Upper lobe of left lung (tissue), 6 donors: ENCODE measurements around the gene BTLA. TPM values are rescaled to one million over a fixed set of nuclear protein-coding genes. Genes with fewer than 3 reads are reported as not detected.
"Not testable (repeated sequence)": the region's sequence is repeated elsewhere in the genome, so short reads cannot be mapped to it uniquely, and the experiment has no call there.

Experiments
- ATAC-seq, 2 donors: fragments of 200-7000 bp; cut with Tn5 transposase; one replicate each; pipeline ENCODE4 v1.9.1; 2022; ENCODE audit warnings: mild to moderate bottlenecking in 2 of 2, moderate library complexity in 2 of 2; ENCODE audit not compliant: low FRiP score in 2 of 2
- DNase-seq, 2 donors: peaks; one replicate each; pipeline ENCODE4 v3.0.0-alpha.2; 2019 to 2020
- H3K27ac ChIP-seq, 4 donors: fragments of 200-600 bp; sonication (generic); one replicate each; pipeline ENCODE4 v1.5.1; 2016 to 2019
- H3K27me3 ChIP-seq, 4 donors: fragments of 200-600 bp; sonication (generic); one replicate each; pipeline ENCODE4 v1.5.1; 2017 to 2019
- H3K36me3 ChIP-seq, 4 donors: fragments of 200-600 bp; sonication (generic); one replicate each; pipeline ENCODE4 v1.5.1; 2016 to 2019
- H3K4me1 ChIP-seq, 4 donors: fragments of 200-600 bp; sonication (generic); one replicate each; pipeline ENCODE4 v1.5.1; 2018 to 2019
- H3K4me3 ChIP-seq, 4 donors: fragments of 200-600 bp; sonication (generic); one replicate each; pipeline ENCODE4 v1.5.1; 2017 to 2019; ENCODE audit warnings: mild to moderate bottlenecking in 2 of 4, moderate library complexity in 1 of 4
- H3K9me3 ChIP-seq, 4 donors: fragments of 200-600 bp; sonication (generic); one replicate each; pipeline ENCODE4 v1.5.1; 2018 to 2019
- CTCF ChIP-seq, 6 experiments: fragments of 450-650 bp in 4 of 6; fragments of 200-600 bp in 2 of 6; sonication (generic) in 2 of 6; IDR thresholded peaks; one replicate each; pipeline ENCODE4 v1.5.1; 2016 to 2019; ENCODE audit warnings: antibody characterized with exemption in 6 of 6
- EP300 ChIP-seq, 4 donors: sonication (generic); formaldehyde crosslinking; IDR thresholded peaks; one replicate each; pipeline ENCODE4 v1.5.1; 2017; ENCODE audit warnings: antibody characterized with exemption in 4 of 4, control low read depth in 2 of 4
- POLR2A ChIP-seq, 4 donors: fragments of 450-650 bp; IDR thresholded peaks; one replicate each; pipeline ENCODE4 v1.5.1; 2016 to 2017; ENCODE audit warnings: antibody characterized with exemption in 4 of 4, mild to moderate bottlenecking in 2 of 4
- POLR2AphosphoS5 ChIP-seq, 2 donors: sonication (generic); formaldehyde crosslinking; IDR thresholded peaks; one replicate each; pipeline ENCODE4 v1.5.1; 2017; ENCODE audit warnings: antibody characterized with exemption in 2 of 2
- WGBS, 2 donors: methylation state at CpG; one replicate each; pipeline ENCODE4 v1.1.5; 2017 to 2018; 5-methylcytosine and 5-hydroxymethylcytosine counted together
- total RNA-seq, 6 donors: library from RNA; depleted of rRNA in 4 of 6; stranded (reverse); fragments of >200 nt in 4 of 6; gene quantifications; one replicate each; pipeline versions ENCODE4 v1.1.0 to v1.2.1, GENCODE V29; 2016 to 2021
- donor health status: DM: no; HTN: no; CAD: no; lungs with moderate emphysema.
- donor health status: DM: no; HTN: yes; CAD: no; lungs with severe emphysema.

Gene BTLA
- total RNA-seq, 6 donors from 2014 or later, result 1.0 to 11.3 (median 1.0) TPM; not detected in 1

GRCh38 chr3:112500621-112501020, 1.3 kb upstream of the BTLA start:
- Histone ChIP-seq H3K4me1 (no peaks in the 10 kb centered on the region), H3K27me3 (no peaks in the 10 kb centered on the region), H3K27ac (no peak overlapping the region), H3K9me3 (no peaks in the 10 kb centered on the region), H3K36me3 (no peaks in the 10 kb centered on the region), H3K4me3 (no peak overlapping the region)
- WGBS, 2 donors, result 82 to 88% methylated on average over 2 of the region's 2 CpGs
- ATAC-seq (no peak), DNase-seq (no peak)
- no peak for TF ChIP-seq POLR2AphosphoS5 (IDR thresholded peaks at IDR 0.05)
- TF ChIP-seq EP300 (IDR thresholded peaks at IDR 0.05), result no peak
- TF ChIP-seq CTCF (IDR thresholded peaks at IDR 0.05), result no peak
- no peak for TF ChIP-seq POLR2A (IDR thresholded peaks at IDR 0.05)

- no peaks in the 10 kb centered on the region for H3K9me3 ChIP-seq
- no peak for DNase-seq
- WGBS, 2 donors, result 88 to 89% methylated on average over 11 of the region's 11 CpGs
- no peak for ATAC-seq
- H3K27me3 ChIP-seq, result no peaks in the 10 kb centered on the region
- no peaks in the 10 kb centered on the region for H3K4me1 ChIP-seq
- H3K4me3 ChIP-seq, result no peak overlapping the region
- H3K27ac ChIP-seq, result no peak overlapping the region
- no peak for TF ChIP-seq POLR2A (IDR thresholded peaks at IDR 0.05)
- TF ChIP-seq POLR2AphosphoS5 (IDR thresholded peaks at IDR 0.05), result no peak
- no peak for TF ChIP-seq EP300 (IDR thresholded peaks at IDR 0.05)
- TF ChIP-seq CTCF (IDR thresholded peaks at IDR 0.05), result no peak
- no peaks in the 10 kb centered on the region for H3K36me3 ChIP-seq
Observed at GRCh38 chr3:112497897-112498548, 1.2 kb downstream of the BTLA start.

- H3K4me3 ChIP-seq, result no peak overlapping the region
- 83 to 86% methylated on average over 5 of the region's 5 CpGs for WGBS, 2 donors
- H3K36me3 ChIP-seq, result no peaks in the 10 kb centered on the region
- H3K4me1 ChIP-seq, result no peaks in the 10 kb centered on the region
- no peak for ATAC-seq
- H3K27me3 ChIP-seq, result no peaks in the 10 kb centered on the region
- H3K27ac ChIP-seq, result no peak overlapping the region
- no peaks in the 10 kb centered on the region for H3K9me3 ChIP-seq
- DNase-seq, result no peak
- TF ChIP-seq POLR2A (IDR thresholded peaks at IDR 0.05) (no peak), CTCF (IDR thresholded peaks at IDR 0.05) (no peak), POLR2AphosphoS5 (IDR thresholded peaks at IDR 0.05) (no peak)
Observed at GRCh38 chr3:112496366-112497067, 2.8 kb downstream of the BTLA start.

- not testable (repeated sequence) for ATAC-seq, H3K27me3 ChIP-seq, H3K4me1 ChIP-seq, H3K4me3 ChIP-seq, H3K9me3 ChIP-seq, H3K27ac ChIP-seq, DNase-seq, H3K36me3 ChIP-seq
- WGBS, 2 donors, result 97 to 100% methylated on average over 3 of the region's 3 CpGs
Observed at GRCh38 chr3:112494448-112494767, 4.9 kb downstream of the BTLA start.

GRCh38 chr3:112492124-112492523, 7.1 kb downstream of the BTLA start:
- Histone ChIP-seq H3K9me3 (no peaks in the 10 kb centered on the region), H3K4me1 (peaks cover 0 to 2% (median 0%) of the 10 kb centered on the region in 4 donors), H3K27ac (no peak overlapping the region), H3K4me3 (no peak overlapping the region), H3K27me3 (no peaks in the 10 kb centered on the region), H3K36me3 (no peaks in the 10 kb centered on the region)
- TF ChIP-seq POLR2A (IDR thresholded peaks at IDR 0.05) (no peak), POLR2AphosphoS5 (IDR thresholded peaks at IDR 0.05) (no peak), CTCF (IDR thresholded peaks at IDR 0.05) (no peak), EP300 (IDR thresholded peaks at IDR 0.05) (no peak)
- no peak for ATAC-seq
- DNase-seq, result no peak
- 94 to 100% methylated on average over 1 of the region's 1 CpG for WGBS, 2 donors
